Stimulated activated CD4-positive, alpha-beta T cell treated with anti-CD3 and anti-CD28 coated beads, Interleukin-1b, Interleukin-23, amount 100 ng/mL, for 48 hours (primary cell): ENCODE measurements around the gene ABCA8.
"Not testable (repeated sequence)": the region's sequence is repeated elsewhere in the genome, so short reads cannot be mapped to it uniquely, and the experiment has no call there.

ENCODE experiments used
- DNase-seq: peaks from one replicate; pipeline ENCODE4 v3.0.0-alpha.2; 2020

Gene ABCA8

GRCh38 chr17:68955181-68955841, at the start of gene ABCA8:
ABCA8 (minus strand) TSS chr17:68955392; CDS start chr17:68942034, 13,358 bp downstream.
- DNase-seq: no peak

- DNase-seq: not testable (repeated sequence)
Measured at GRCh38 chr17:69004759-69005158, 49.6 kb upstream of the ABCA8 start.

- not testable (repeated sequence) for DNase-seq
Measured at GRCh38 chr17:68999743-69000142, 44.6 kb upstream of the ABCA8 start.

GRCh38 chr17:68993112-68993511, 37.9 kb upstream of the ABCA8 start:
- no peak for DNase-seq

- DNase-seq: no peak
Measured at GRCh38 chr17:68987966-68988365, 32.8 kb upstream of the ABCA8 start.

GRCh38 chr17:68981288-68981687, 26.1 kb upstream of the ABCA8 start:
- no peak for DNase-seq

- no peak for DNase-seq
Measured at GRCh38 chr17:68973098-68973846, 18.1 kb upstream of the ABCA8 start.

GRCh38 chr17:68972119-68972704, 17.0 kb upstream of the ABCA8 start:
- no peak for DNase-seq

- no peak for DNase-seq
Measured at GRCh38 chr17:68969101-68969500, 13.9 kb upstream of the ABCA8 start.

- DNase-seq: no peak
Measured at GRCh38 chr17:68963958-68964357, 8.8 kb upstream of the ABCA8 start.

GRCh38 chr17:68961214-68961882, 6.2 kb upstream of the ABCA8 start:
- DNase-seq: no peak

GRCh38 chr17:68959117-68959516, 3.9 kb upstream of the ABCA8 start:
- not testable (repeated sequence) for DNase-seq

GRCh38 chr17:68957944-68958343, 2.8 kb upstream of the ABCA8 start:
- DNase-seq: no peak

- DNase-seq: no peak
Measured at GRCh38 chr17:68954146-68954896, 871 bp downstream of the ABCA8 start.

GRCh38 chr17:68953340-68953997, 1.7 kb downstream of the ABCA8 start:
- DNase-seq: no peak

GRCh38 chr17:68950725-68951124, 4.5 kb downstream of the ABCA8 start:
- no peak for DNase-seq

GRCh38 chr17:68947868-68948267, 7.3 kb downstream of the ABCA8 start:
- not testable (repeated sequence) for DNase-seq

GRCh38 chr17:68944435-68945035, 10.7 kb downstream of the ABCA8 start:
- no peak for DNase-seq

- not testable (repeated sequence) for DNase-seq
Measured at GRCh38 chr17:68943812-68944182, 11.4 kb downstream of the ABCA8 start.

- no peak for DNase-seq
Measured at GRCh38 chr17:68943123-68943811, 11.9 kb downstream of the ABCA8 start.

- DNase-seq: no peak
Measured at GRCh38 chr17:68942389-68942788, 12.8 kb downstream of the ABCA8 start.
